ENCODE measurements around the gene NUP43.
A peak's percentile ranks its signal among the peaks of the same experiment; 100 is the strongest.

NUP43 gene

GRCh38 chr6:149746147-149746946, at the start of gene NUP43:
TSS of gene NUP43 (minus strand) at chr6:149746529. CDS start at chr6:149746495, 34 bp downstream.
- TF ChIP-seq CTCF (IDR thresholded peaks at IDR 0.05): peak; percentile 45

GRCh38 chr6:149783551-149783950, 37.2 kb upstream of the NUP43 start:
- no peak for TF ChIP-seq CTCF (IDR thresholded peaks at IDR 0.05)

- TF ChIP-seq CTCF (IDR thresholded peaks at IDR 0.05): no peak
Measured at GRCh38 chr6:149782337-149782736, 36.0 kb upstream of the NUP43 start.

- no peak for TF ChIP-seq CTCF (IDR thresholded peaks at IDR 0.05)
Measured at GRCh38 chr6:149781715-149782114, 35.4 kb upstream of the NUP43 start.

- TF ChIP-seq CTCF (IDR thresholded peaks at IDR 0.05): no peak
Measured at GRCh38 chr6:149779644-149779963, 33.3 kb upstream of the NUP43 start.

- no peak for TF ChIP-seq CTCF (IDR thresholded peaks at IDR 0.05)
Measured at GRCh38 chr6:149777624-149778023, 31.3 kb upstream of the NUP43 start.

- TF ChIP-seq CTCF (IDR thresholded peaks at IDR 0.05): no peak
Measured at GRCh38 chr6:149771925-149772324, 25.6 kb upstream of the NUP43 start.

GRCh38 chr6:149771185-149771584, 24.9 kb upstream of the NUP43 start:
- no peak for TF ChIP-seq CTCF (IDR thresholded peaks at IDR 0.05)
